Measurements from ENCODE around the gene TAS1R2. TPM values are rescaled to one million over a fixed set of nuclear protein-coding genes. Genes with fewer than 3 reads are reported as not detected.

The TAS1R2 gene
- total RNA-seq, 1 donor from 2014 or later, result not detected

GRCh38 chr1:18866846-18867245 is 7.4 kb upstream of the TAS1R2 start:
- no peaks in the 10 kb centered on the region for H3K4me1 Mint-ChIP-seq
- Histone ChIP-seq H3K4me1 (no peaks in the 10 kb centered on the region), H3K27me3 (no peaks in the 10 kb centered on the region), H3K9ac (no peak overlapping the region), H2AFZ (replicated peaks) (no peak overlapping the region), H3K4me2 (no peak overlapping the region), H3K27ac (no peak overlapping the region), H3F3A (ENCODE audit: low read depth) (no peaks in the 10 kb centered on the region), H3K9me3 (ENCODE audit: low read depth) (no peaks in the 10 kb centered on the region), H3K4me3 (no peak overlapping the region), H3K36me3 (no peaks in the 10 kb centered on the region), H3K79me2 (ENCODE audit: low read depth) (no peaks in the 10 kb centered on the region), H4K20me1 (ENCODE audit: low read depth) (no peaks in the 10 kb centered on the region)
- no peaks in the 10 kb centered on the region for H3K9me3 Mint-ChIP-seq
- no peak for DNase-seq (ENCODE audit: low spot score)
- H3K4me3 Mint-ChIP-seq, result no peak overlapping the region
- no peak overlapping the region for H3K27ac Mint-ChIP-seq
- H3K27me3 Mint-ChIP-seq (ENCODE audit: insufficient read depth, low read depth), result peaks cover 7% of the 10 kb centered on the region
- H3K36me3 Mint-ChIP-seq, result no peaks in the 10 kb centered on the region
- TF ChIP-seq CTCF (IDR thresholded peaks at IDR 0.05) (no peak), EZH2phosphoT487 (IDR thresholded peaks at IDR 0.05) (no peak), EZH2 (IDR thresholded peaks at IDR 0.05) (no peak)

- Histone ChIP-seq H3K9ac (no peak overlapping the region), H3K27me3 (no peaks in the 10 kb centered on the region), H3K36me3 (no peaks in the 10 kb centered on the region), H3F3A (ENCODE audit: low read depth) (no peaks in the 10 kb centered on the region), H3K4me2 (no peak overlapping the region), H3K4me1 (no peaks in the 10 kb centered on the region), H2AFZ (replicated peaks) (no peak overlapping the region), H3K27ac (no peak overlapping the region), H3K4me3 (no peak overlapping the region), H3K79me2 (ENCODE audit: low read depth) (no peaks in the 10 kb centered on the region), H4K20me1 (ENCODE audit: low read depth) (no peaks in the 10 kb centered on the region), H3K9me3 (ENCODE audit: low read depth) (no peaks in the 10 kb centered on the region)
- H3K36me3 Mint-ChIP-seq, result no peaks in the 10 kb centered on the region
- H3K4me1 Mint-ChIP-seq, result no peaks in the 10 kb centered on the region
- peaks cover 7% of the 10 kb centered on the region for H3K27me3 Mint-ChIP-seq (ENCODE audit: insufficient read depth, low read depth)
- H3K4me3 Mint-ChIP-seq, result no peak overlapping the region
- no peak overlapping the region for H3K27ac Mint-ChIP-seq
- no peak for DNase-seq (ENCODE audit: low spot score)
- TF ChIP-seq CTCF (IDR thresholded peaks at IDR 0.05) (no peak), EZH2phosphoT487 (IDR thresholded peaks at IDR 0.05) (no peak), EZH2 (IDR thresholded peaks at IDR 0.05) (no peak)
- H3K9me3 Mint-ChIP-seq, result no peaks in the 10 kb centered on the region
Observed at GRCh38 chr1:18866314-18866713, 6.9 kb upstream of the TAS1R2 start.

GRCh38 chr1:18865176-18865575 is 5.7 kb upstream of the TAS1R2 start:
- Histone ChIP-seq H3K27ac (no peak overlapping the region), H3K4me3 (no peak overlapping the region), H3F3A (ENCODE audit: low read depth) (no peaks in the 10 kb centered on the region), H3K9ac (no peak overlapping the region), H4K20me1 (ENCODE audit: low read depth) (no peaks in the 10 kb centered on the region), H3K4me1 (no peaks in the 10 kb centered on the region), H3K27me3 (no peaks in the 10 kb centered on the region), H3K36me3 (no peaks in the 10 kb centered on the region), H3K4me2 (no peak overlapping the region), H2AFZ (replicated peaks) (no peak overlapping the region), H3K9me3 (ENCODE audit: low read depth) (no peaks in the 10 kb centered on the region), H3K79me2 (ENCODE audit: low read depth) (no peaks in the 10 kb centered on the region)
- DNase-seq (ENCODE audit: low spot score), result no peak
- H3K36me3 Mint-ChIP-seq, result no peaks in the 10 kb centered on the region
- no peak overlapping the region for H3K27ac Mint-ChIP-seq
- H3K9me3 Mint-ChIP-seq, result no peaks in the 10 kb centered on the region
- no peak for TF ChIP-seq EZH2phosphoT487 (IDR thresholded peaks at IDR 0.05)
- TF ChIP-seq EZH2 (IDR thresholded peaks at IDR 0.05), result no peak
- no peak for TF ChIP-seq CTCF (IDR thresholded peaks at IDR 0.05)
- H3K27me3 Mint-ChIP-seq (ENCODE audit: insufficient read depth, low read depth), result peaks cover 7% of the 10 kb centered on the region
- H3K4me3 Mint-ChIP-seq, result no peak overlapping the region
- H3K4me1 Mint-ChIP-seq, result no peaks in the 10 kb centered on the region

Measured in neural progenitor cell (in vitro differentiated cells).